ENCODE results near the gene PTPRN2.

Gene PTPRN2

GRCh38 chr7:157789094-157789493 lies 798.5 kb downstream of the PTPRN2 start:
- no peak for DNase-seq (ENCODE audit: low spot score)
- Histone ChIP-seq H3K27ac (no peak overlapping the region), H3K4me3 (no peak overlapping the region)
- no peak for TF ChIP-seq CTCF (IDR thresholded peaks at IDR 0.05)

GRCh38 chr7:157788573-157788972 lies 799.0 kb downstream of the PTPRN2 start:
- DNase-seq (ENCODE audit: low spot score), result no peak
- Histone ChIP-seq H3K27ac (no peak overlapping the region), H3K4me3 (no peak overlapping the region)
- TF ChIP-seq CTCF (IDR thresholded peaks at IDR 0.05), result no peak

GRCh38 chr7:157787275-157787701 lies 800.3 kb downstream of the PTPRN2 start:
- Histone ChIP-seq H3K27ac (no peak overlapping the region), H3K4me3 (no peak overlapping the region)
- no peak for TF ChIP-seq CTCF (IDR thresholded peaks at IDR 0.05)
- DNase-seq (ENCODE audit: low spot score), result no peak

GRCh38 chr7:157786375-157787274 lies 801.0 kb downstream of the PTPRN2 start:
- Histone ChIP-seq H3K4me3 (no peak overlapping the region), H3K27ac (no peak overlapping the region)
- DNase-seq (ENCODE audit: low spot score), result no peak
- no peak for TF ChIP-seq CTCF (IDR thresholded peaks at IDR 0.05)

GRCh38 chr7:157785486-157786186 lies 802.0 kb downstream of the PTPRN2 start:
- no peak overlapping the region for H3K4me3 ChIP-seq
- H3K27ac ChIP-seq, result no peak overlapping the region
- DNase-seq (ENCODE audit: low spot score), result no peak
- TF ChIP-seq CTCF (IDR thresholded peaks at IDR 0.05), result no peak

- no peak for DNase-seq (ENCODE audit: low spot score)
- H3K27ac ChIP-seq, result no peak overlapping the region
- no peak overlapping the region for H3K4me3 ChIP-seq
- no peak for TF ChIP-seq CTCF (IDR thresholded peaks at IDR 0.05)
These were observed 802.6 kb downstream of the PTPRN2 start for GRCh38 chr7:157784979-157785441.
